ENCODE data around the gene KCNG2.

The KCNG2 gene

GRCh38 chr18:79889569-79889968, 91.8 kb downstream of the KCNG2 start:
- no peak for DNase-seq (ENCODE audit: low read depth)

- DNase-seq (ENCODE audit: low read depth) = no peak
Observed at GRCh38 chr18:79890674-79891073, 92.9 kb downstream of the KCNG2 start.

GRCh38 chr18:79896738-79897137, 99.0 kb downstream of the KCNG2 start:
- no peak for DNase-seq (ENCODE audit: low read depth)

GRCh38 chr18:79897940-79898625, 100.3 kb downstream of the KCNG2 start:
- DNase-seq (ENCODE audit: low read depth) = no peak

GRCh38 chr18:79898952-79899608, 101.3 kb downstream of the KCNG2 start:
- no peak for DNase-seq (ENCODE audit: low read depth)

GRCh38 chr18:79899609-79900445, 102.1 kb downstream of the KCNG2 start:
- DNase-seq (ENCODE audit: low read depth) = no peak

GRCh38 chr18:79900610-79901570, 103.2 kb downstream of the KCNG2 start:
- DNase-seq (ENCODE audit: low read depth) = no peak

GRCh38 chr18:79901665-79902064, 103.9 kb downstream of the KCNG2 start:
- DNase-seq (ENCODE audit: low read depth) = no peak

GRCh38 chr18:79902075-79902474, 104.3 kb downstream of the KCNG2 start:
- DNase-seq (ENCODE audit: low read depth) = no peak

- no peak for DNase-seq (ENCODE audit: low read depth)
Observed at GRCh38 chr18:79902640-79903039, 104.9 kb downstream of the KCNG2 start.

- no peak for DNase-seq (ENCODE audit: low read depth)
Observed at GRCh38 chr18:79903071-79903635, 105.4 kb downstream of the KCNG2 start.

- no peak for DNase-seq (ENCODE audit: low read depth)
Observed at GRCh38 chr18:79903787-79904356, 106.1 kb downstream of the KCNG2 start.

GRCh38 chr18:79904357-79905147, 106.8 kb downstream of the KCNG2 start:
- DNase-seq (ENCODE audit: low read depth) = no peak

GRCh38 chr18:79905389-79905911, 107.7 kb downstream of the KCNG2 start:
- no peak for DNase-seq (ENCODE audit: low read depth)

- no peak for DNase-seq (ENCODE audit: low read depth)
Observed at GRCh38 chr18:79905993-79906392, 108.3 kb downstream of the KCNG2 start.

GRCh38 chr18:79906706-79907105, 109.0 kb downstream of the KCNG2 start:
- no peak for DNase-seq (ENCODE audit: low read depth)

- no peak for DNase-seq (ENCODE audit: low read depth)
Observed at GRCh38 chr18:79910563-79911343, 113.0 kb downstream of the KCNG2 start.

- no peak for DNase-seq (ENCODE audit: low read depth)
Observed at GRCh38 chr18:79911344-79912270, 113.9 kb downstream of the KCNG2 start.

All from fibroblast of the conjunctiva (primary cell).